K562 (cell line): Measurements from ENCODE around the gene VKORC1. TPM values are rescaled to one million over a fixed set of nuclear protein-coding genes. Genes with fewer than 3 reads are reported as not detected.

Experiments
- CREB5 ChIP-seq: fragments of 250-450 bp; sonication (Bioruptor Pico); IDR thresholded peaks from 2 replicates; pipeline ENCODE4 v1.5.0; 2020; ENCODE audit warnings: mild to moderate bottlenecking
- ETV1 ChIP-seq: fragments of 450-650 bp; conservative IDR thresholded peaks from 2 replicates; pipeline ENCODE4 v1.6.1; 2016; ENCODE audit warnings: missing genetic modification characterization, control low read depth, low read depth, missing compliant biosample characterization
- HDAC1 ChIP-seq, 2 experiments: fragments of 450-650 bp; IDR thresholded peaks; 2 replicates each; pipeline ENCODE4 v1.6.1; 2016 to 2017; ENCODE audit warnings: inconsistent platforms in 1 of 2, mild to moderate bottlenecking in 1 of 2, moderate library complexity in 1 of 2
- HMGN3 ChIP-seq: IDR thresholded peaks from 2 replicates; pipeline ENCODE4 v1.6.1; 2011; ENCODE audit warnings: borderline replicate concordance, low read depth, mild to moderate bottlenecking, mixed read lengths, low read length; ENCODE audit not compliant: insufficient read length; ENCODE audit errors: extremely low read depth
- KDM4B ChIP-seq, 2 experiments: fragments of 450-650 bp in 1 of 2; sonication (generic) in 1 of 2; IDR thresholded peaks; 2 replicates each; pipeline ENCODE4 v1.6.1; 2016 to 2017; ENCODE audit warnings: borderline replicate concordance in 2 of 2, antibody characterized with exemption in 1 of 2, low read depth in 1 of 2, mild to moderate bottlenecking in 1 of 2
- MAZ ChIP-seq, 2 experiments: fragments of 450-650 bp in 1 of 2; sonication (generic) in 1 of 2; formaldehyde crosslinking; IDR thresholded peaks in 1 of 2; conservative IDR thresholded peaks in 1 of 2; 2 replicates each; pipeline versions ENCODE4 v1.4.0 to v1.5.0; 2020; ENCODE audit warnings: mild to moderate bottlenecking in 1 of 2, missing genetic modification reagents in 1 of 2
- MEF2A ChIP-seq: IDR thresholded peaks from 2 replicates; pipeline ENCODE4 v1.6.1; 2011; ENCODE audit warnings: low read depth, mild to moderate bottlenecking, low read length, moderate library complexity; ENCODE audit not compliant: control insufficient read depth
- NR2C2 ChIP-seq, 2 experiments: fragments of 200-800 bp in 1 of 2; sonication (Bioruptor generic) in 1 of 2; sonication (generic) in 1 of 2; formaldehyde crosslinking in 1 of 2; IDR thresholded peaks; 2 replicates each; pipeline versions ENCODE4 v1.6.1 to v1.8.0; 2016 to 2022; ENCODE audit warnings: mild to moderate bottlenecking in 1 of 2, missing compliant biosample characterization in 1 of 2, missing genetic modification characterization in 1 of 2, missing genetic modification reagents in 1 of 2
- PHF20 ChIP-seq: fragments of 450-650 bp; IDR thresholded peaks from 2 replicates; pipeline ENCODE4 v1.6.1; 2018; ENCODE audit not compliant: partially characterized antibody
- SMAD2 ChIP-seq: fragments of 150-350 bp; IDR thresholded peaks from 2 replicates; pipeline ENCODE4 v1.6.1; 2014; ENCODE audit warnings: low read depth, mild to moderate bottlenecking, low read length
- SMAD4 ChIP-seq: fragments of 250-450 bp; sonication (Bioruptor Pico); conservative IDR thresholded peaks from 2 replicates; pipeline ENCODE4 v1.8.0; 2021; ENCODE audit warnings: inconsistent platforms, mild to moderate bottlenecking, moderate library complexity
- SRF ChIP-seq, 2 experiments: fragments of 250-450, 450-650 bp in 1 of 2; sonication (Bioruptor Pico) in 1 of 2; sonication (generic) in 1 of 2; formaldehyde crosslinking; IDR thresholded peaks; 2 replicates each; pipeline versions ENCODE4 v1.5.0 to v1.5.1; 2020 to 2022; ENCODE audit warnings: mild to moderate bottlenecking in 1 of 2, missing genetic modification reagents in 1 of 2
- TARDBP ChIP-seq: fragments of 450-650 bp; IDR thresholded peaks from 2 replicates; pipeline ENCODE4 v1.6.1; 2016
- ZEB2 ChIP-seq: fragments of 450-650 bp; IDR thresholded peaks from 2 replicates; pipeline ENCODE4 v1.6.1; 2016
- ZNF197 ChIP-seq: fragments of 200-800 bp; sonication (Bioruptor generic); IDR thresholded peaks from 2 replicates; pipeline ENCODE4 v1.6.1; 2016; ENCODE audit warnings: low read depth, missing genetic modification characterization, missing compliant biosample characterization
- ZNF253 ChIP-seq: fragments of 250-450 bp; sonication (Bioruptor Pico); conservative IDR thresholded peaks from 2 replicates; pipeline ENCODE4 v1.6.1; 2021; ENCODE audit warnings: mild to moderate bottlenecking
- ZNF77 ChIP-seq: fragments of 250-450 bp; sonication (Bioruptor Pico); IDR thresholded peaks from 2 replicates; pipeline ENCODE4 v1.5.0; 2020
- polyA plus RNA-seq, 8 experiments: library from polyadenylated mRNA; depleted of rRNA in 4 of 8; stranded (reverse) in 5 of 8; unstranded in 3 of 8; fragments of >200 nt; fragmentation: Nextera tagmentation in 2 of 8; fragmentation: Illumina TruSeq in 1 of 8; extraction: Ambion mirVana in 2 of 8; extraction: Trizol in 1 of 8; gene quantifications; 2 replicates each; pipeline versions ENCODE4 v1.2.1 to v1.2.3, GENCODE V29; 2011 to 2014; ENCODE audit warnings: inconsistent platforms in 1 of 8, missing spikeins in 1 of 8
- total RNA-seq, 7 experiments: library from RNA; depleted of rRNA in 6 of 7; stranded (reverse); fragments of >200 nt in 6 of 7; fragmentation: Illumina TruSeq in 2 of 7; extraction: Trizol in 2 of 7; gene quantifications; 2 replicates each; pipeline versions ENCODE4 v1.2.1 to v1.2.3, GENCODE V29; 2011 to 2021; ENCODE audit warnings: low replicate concordance in 1 of 7

Gene VKORC1
- total and polyA plus RNA-seq, 9 of the 15 experiments (the other 6 are each of a cell fraction or from before 2014, with no cell fraction given), result 30.0 to 119 (median 62.1) TPM

GRCh38 chr16:31117384-31118222, 23.0 kb upstream of the VKORC1 start, which contains the start of gene KAT8 (continued):
- TF ChIP-seq ZNF197 (CRISPR knock-in tag) (peak; percentile 57; the same call in 1 of the 2 replicates), ZNF253 (CRISPR knock-in tag) (0 out of 2 replicates have a peak, but pooled peaks have one; percentile 58), KDM4B (IDR thresholded peaks at IDR 0.05; ENCODE audit: borderline replicate concordance in 2 of 2, low read depth in 1 of 2) (peak in 1 of 2 experiments; percentile 96; a peak in 2 of 4 replicates), MAZ (CRISPR knock-in tag; conservative IDR thresholded peaks at IDR 0.05 in 1 of 2, IDR thresholded peaks at IDR 0.05 in 1 of 2) (peak; percentile 80 to 89), TARDBP (no peak), SRF (CRISPR knock-in tag; IDR thresholded peaks at IDR 0.05) (no peak), ETV1 (tag) (no peak), SMAD4 (CRISPR knock-in tag) (0 out of 2 replicates have a peak, but pooled peaks have one; percentile 42), PHF20 (peak; percentile 91), HMGN3 (peak; percentile 76), HDAC1 (IDR thresholded peaks at IDR 0.05) (0 out of 4 replicates have a peak, but pooled peaks of 1 of the 2 experiments have one; percentile 6), MEF2A (no peak), NR2C2 (CRISPR knock-in tag; IDR thresholded peaks at IDR 0.05) (peak; percentile 99), NR2C2 (tag; IDR thresholded peaks at IDR 0.05) (peak; percentile 99), ZNF77 (CRISPR knock-in tag) (no peak), ZEB2 (peak; percentile 92), CREB5 (CRISPR knock-in tag) (no peak), SMAD2 (no peak)
